Neural cell (in vitro differentiated cells): ENCODE measurements around the gene LPIN1. TPM values are rescaled to one million over a fixed set of nuclear protein-coding genes. Genes with fewer than 3 reads are reported as not detected.

Experiments used
- H2AFZ ChIP-seq: fragments of 200-600, 300-800 bp; sonication (generic), shearing (Covaris generic); 2 replicates; pipeline ENCODE4 v1.6.0; 2014; ENCODE audit warnings: low read depth, mild to moderate bottlenecking, antibody characterized with exemption, low read length, moderate library complexity
- H3F3A ChIP-seq: fragments of 200-600 bp; shearing (Covaris generic); 2 replicates; pipeline ENCODE4 v1.6.1; 2016; ENCODE audit warnings: mild to moderate bottlenecking, moderate library complexity, mixed read lengths, antibody characterized with exemption, low read length; ENCODE audit not compliant: insufficient read depth, poor library complexity, severe bottlenecking
- H3K27ac ChIP-seq: fragments of 200-600, 300-800 bp; sonication (generic), shearing (Covaris generic); 2 replicates; pipeline ENCODE4 v1.5.1; 2014; ENCODE audit warnings: mild to moderate bottlenecking, low read length, moderate library complexity
- H3K27me3 ChIP-seq: fragments of 300-800, 200-600 bp; sonication (generic), shearing (Covaris generic); 2 replicates; pipeline ENCODE4 v1.6.0; 2014; ENCODE audit warnings: mild to moderate bottlenecking, low read depth, low read length, moderate library complexity; ENCODE audit not compliant: insufficient read depth
- H3K36me3 ChIP-seq: fragments of 300-800, 200-600 bp; sonication (generic), shearing (Covaris generic); 2 replicates; pipeline ENCODE4 v1.5.1; 2014; ENCODE audit warnings: mild to moderate bottlenecking, antibody characterized with exemption, low read length, moderate library complexity; ENCODE audit not compliant: insufficient read depth
- H3K4me2 ChIP-seq: fragments of 300-800, 200-600 bp; sonication (generic), shearing (Covaris generic); 2 replicates; pipeline ENCODE4 v1.6.0; 2014; ENCODE audit warnings: mild to moderate bottlenecking, low read length
- H3K4me3 ChIP-seq: fragments of 300-800, 200-600 bp; sonication (generic), shearing (Covaris generic); 2 replicates; pipeline ENCODE4 v1.5.1; 2014; ENCODE audit warnings: mild to moderate bottlenecking, low read length, moderate library complexity
- H3K79me2 ChIP-seq: fragments of 200-600 bp; shearing (Covaris generic); replicated peaks from 2 replicates; pipeline ENCODE4 v1.6.0; 2014; ENCODE audit warnings: mild to moderate bottlenecking, low read length, moderate library complexity; ENCODE audit not compliant: insufficient read depth
- H3K9ac ChIP-seq: fragments of 300-800, 200-600 bp; sonication (generic), shearing (Covaris generic); 2 replicates; pipeline ENCODE4 v1.6.1; 2016; ENCODE audit warnings: mild to moderate bottlenecking, low read length, mixed read lengths
- H3K9me2 ChIP-seq: fragments of 200-600 bp; shearing (Covaris generic); 2 replicates; pipeline ENCODE4 v1.6.1; 2016; ENCODE audit warnings: mild to moderate bottlenecking, low read length, mixed read lengths; ENCODE audit not compliant: insufficient read depth
- H3K9me3 ChIP-seq: fragments of 200-600, 300-800 bp; sonication (generic), shearing (Covaris generic); 2 replicates; pipeline ENCODE4 v1.6.1; 2016; ENCODE audit warnings: mild to moderate bottlenecking, mixed run types, low read length, moderate library complexity, mixed read lengths
- H4K20me1 ChIP-seq: fragments of 200-600 bp; shearing (Covaris generic); 2 replicates; pipeline ENCODE4 v1.6.1; 2016; ENCODE audit warnings: mild to moderate bottlenecking, mixed run types; ENCODE audit not compliant: insufficient read depth
- CTCF ChIP-seq: fragments of 450-650 bp; IDR thresholded peaks from 2 replicates; pipeline ENCODE4 v1.5.1; 2014; ENCODE audit warnings: antibody characterized with exemption, mild to moderate bottlenecking, moderate library complexity; ENCODE audit not compliant: poor library complexity, severe bottlenecking
- EP300 ChIP-seq: fragments of 450-650 bp; conservative IDR thresholded peaks from 2 replicates; pipeline ENCODE4 v1.6.1; 2014; ENCODE audit warnings: antibody characterized with exemption, mild to moderate bottlenecking, moderate library complexity; ENCODE audit not compliant: poor library complexity, severe bottlenecking
- EZH2 ChIP-seq: fragments of 200-600, 300-800 bp; shearing (Covaris generic), sonication (generic); IDR thresholded peaks from 2 replicates; pipeline ENCODE4 v1.6.1; 2014; ENCODE audit warnings: antibody characterized with exemption, low read length, borderline replicate concordance, mild to moderate bottlenecking; ENCODE audit not compliant: insufficient read depth, poor library complexity, severe bottlenecking
- MXI1 ChIP-seq: fragments of 450-650 bp; conservative IDR thresholded peaks from 2 replicates; pipeline ENCODE4 v1.6.1; 2014; ENCODE audit warnings: antibody characterized with exemption, mild to moderate bottlenecking; ENCODE audit not compliant: poor library complexity, severe bottlenecking
- POLR2AphosphoS5 ChIP-seq: IDR thresholded peaks from 2 replicates; pipeline ENCODE4 v1.6.1; 2012
- RAD21 ChIP-seq: fragments of 450-650 bp; conservative IDR thresholded peaks from 2 replicates; pipeline ENCODE4 v1.6.1; 2014; ENCODE audit warnings: antibody characterized with exemption, mild to moderate bottlenecking, moderate library complexity
- REST ChIP-seq: IDR thresholded peaks from 2 replicates; pipeline ENCODE4 v1.6.1; 2012; ENCODE audit warnings: borderline replicate concordance
- SMC3 ChIP-seq: fragments of 450-650 bp; conservative IDR thresholded peaks from 2 replicates; pipeline ENCODE4 v1.6.1; 2014; ENCODE audit warnings: antibody characterized with exemption, mild to moderate bottlenecking, moderate library complexity; ENCODE audit not compliant: poor library complexity
- TAF1 ChIP-seq: IDR thresholded peaks from 2 replicates; pipeline ENCODE4 v1.6.1; 2012; ENCODE audit warnings: low read depth
- polyA plus RNA-seq: library from polyadenylated mRNA; depleted of rRNA; stranded (reverse); fragments of >200 nt; gene quantifications from 2 replicates; pipeline ENCODE4 v1.2.3, GENCODE V29; 2014

Gene LPIN1
- polyA plus RNA-seq, 1 donor from 2014 or later: 47.5 TPM

GRCh38 chr2:11807156-11808015 lies 61.0 kb downstream of the LPIN1 start:
- Histone ChIP-seq H3K9me3 (no peaks in the 10 kb centered on the region), H3K79me2 (no peaks in the 10 kb centered on the region), H2AFZ (no peak overlapping the region), H4K20me1 (no peaks in the 10 kb centered on the region), H3K4me3 (no peak overlapping the region), H3K27me3 (no peaks in the 10 kb centered on the region), H3K36me3 (peaks cover 19% of the 10 kb centered on the region), H3K4me2 (no peak overlapping the region), H3K9ac (no peak overlapping the region), H3F3A (no peaks in the 10 kb centered on the region), H3K27ac (no peak overlapping the region), H3K9me2 (no peaks in the 10 kb centered on the region)
- TF ChIP-seq POLR2AphosphoS5 (no peak), REST (no peak), SMC3 (no peak)

GRCh38 chr2:11808016-11808400 lies 61.6 kb downstream of the LPIN1 start:
- H3K9ac ChIP-seq: no peak overlapping the region
- no peaks in the 10 kb centered on the region for H3K79me2 ChIP-seq
- H3K36me3 ChIP-seq: peaks cover 20% of the 10 kb centered on the region

More at GRCh38 chr2:11808016-11808400, 61.6 kb downstream of the LPIN1 start:
- Histone ChIP-seq H3K27ac (no peak overlapping the region), H3K4me2 (no peak overlapping the region), H3F3A (no peaks in the 10 kb centered on the region), H4K20me1 (no peaks in the 10 kb centered on the region), H3K9me2 (no peaks in the 10 kb centered on the region), H3K9me3 (no peaks in the 10 kb centered on the region), H2AFZ (no peak overlapping the region), H3K4me3 (no peak overlapping the region), H3K27me3 (no peaks in the 10 kb centered on the region)
- TF ChIP-seq EP300 (no peak), CTCF (no peak), MXI1 (no peak), TAF1 (no peak), SMC3 (no peak), EZH2 (no peak), POLR2AphosphoS5 (no peak), REST (no peak), RAD21 (no peak)
